Body of pancreas (tissue), 4 donors: ENCODE data around the gene PIBF1. TPM values are rescaled to one million over a fixed set of nuclear protein-coding genes. Genes with fewer than 3 reads are reported as not detected.

Experiments
- ATAC-seq: fragments of 150-250 bp; one replicate; pipeline ENCODE4 v1.9.1; 2016
- DNase-seq, 4 donors: peaks; one replicate each; pipeline ENCODE4 v3.0.0-alpha.2; 2019
- H3K27ac ChIP-seq, 4 donors: fragments of 200-600 bp; sonication (generic); 1 replicate in 3 of 4; 2 replicates in 1 of 4; pipeline versions ENCODE4 v1.5.1 to v1.6.1; 2016 to 2019; ENCODE audit warnings: mild to moderate bottlenecking in 1 of 4, mixed read lengths in 1 of 4, moderate library complexity in 1 of 4
- H3K27me3 ChIP-seq, 2 donors: fragments of 200-600 bp; sonication (generic); one replicate each; pipeline ENCODE4 v1.6.0; 2016; ENCODE audit warnings: mild to moderate bottlenecking in 1 of 2
- H3K36me3 ChIP-seq, 2 donors: fragments of 200-600 bp; sonication (generic); replicated peaks in 1 of 2; 2 replicates each; pipeline ENCODE4 v1.5.1; 2016; ENCODE audit warnings: low read depth in 2 of 2; ENCODE audit not compliant: insufficient read depth in 1 of 2
- H3K4me1 ChIP-seq: fragments of 200-600 bp; sonication (generic); one replicate; pipeline ENCODE4 v1.6.0; 2016
- H3K4me3 ChIP-seq, 2 donors: fragments of 200-600 bp; sonication (generic); 1 replicate in 1 of 2; 2 replicates in 1 of 2; pipeline ENCODE4 v1.5.1; 2016 to 2019
- H3K9me3 ChIP-seq, 3 donors: fragments of 200-600 bp; sonication (generic); 1 replicate in 2 of 3; 2 replicates in 1 of 3; pipeline ENCODE4 v1.5.1; 2016
- CTCF ChIP-seq, 7 experiments: fragments of 450-650 bp in 4 of 7; fragments of 200-600 bp in 3 of 7; sonication (generic) in 3 of 7; IDR thresholded peaks; one replicate each; pipeline ENCODE4 v1.5.1; 2016 to 2019; ENCODE audit warnings: antibody characterized with exemption in 7 of 7
- POLR2A ChIP-seq, 3 donors: fragments of 450-650 bp; IDR thresholded peaks; one replicate each; pipeline ENCODE4 v1.6.1; 2016; ENCODE audit warnings: antibody characterized with exemption in 3 of 3, mild to moderate bottlenecking in 2 of 3
- WGBS, 2 donors: methylation state at CpG; one replicate each; pipeline ENCODE4 v1.1.5; 2017; 5-methylcytosine and 5-hydroxymethylcytosine counted together
- intact Hi-C: fragments of 100-400 bp; cut with DNase I; formaldehyde crosslinking; loops from one replicate; pipeline ENCODE4 v1.15.1; 2023
- total RNA-seq, 2 donors: library from RNA; depleted of rRNA; stranded (reverse); fragments of >200 nt; gene quantifications; one replicate each; pipeline ENCODE4 v1.1.0, GENCODE V29; 2016

PIBF1 gene
- total RNA-seq, 2 donors from 2014 or later: 7.6 to 25.9 TPM

- Histone ChIP-seq H3K36me3 (no peaks in the 10 kb centered on the region), H3K4me3 (no peak overlapping the region), H3K27me3 (no peaks in the 10 kb centered on the region), H3K9me3 (no peaks in the 10 kb centered on the region), H3K4me1 (peaks cover 31% of the 10 kb centered on the region), H3K27ac (no peak overlapping the region)
- no peak for ATAC-seq
- TF ChIP-seq CTCF (IDR thresholded peaks at IDR 0.05) (no peak), POLR2A (IDR thresholded peaks at IDR 0.05) (no peak)
- DNase-seq: no peak
- 53 to 84% methylated on average over 1 of the region's 1 CpG for WGBS, 2 donors
- intact Hi-C loops: no loop called here
Measured at GRCh38 chr13:72963762-72964161, 181.8 kb downstream of the PIBF1 start.

GRCh38 chr13:72970301-72970880 is 188.5 kb downstream of the PIBF1 start:
- Histone ChIP-seq H3K36me3 (no peaks in the 10 kb centered on the region), H3K27ac (peak overlapping the region in 1 of 4 donors; percentile 62), H3K27me3 (no peaks in the 10 kb centered on the region), H3K9me3 (no peaks in the 10 kb centered on the region), H3K4me1 (peaks cover 13% of the 10 kb centered on the region), H3K4me3 (no peak overlapping the region)
- 43 to 44% methylated on average over 2 of the region's 2 CpGs for WGBS, 2 donors
- ATAC-seq (peak; percentile 62), DNase-seq (no peak)
- intact Hi-C loops: no loop called here
- TF ChIP-seq CTCF (IDR thresholded peaks at IDR 0.05): no peak
- TF ChIP-seq POLR2A (IDR thresholded peaks at IDR 0.05): no peak

GRCh38 chr13:72970956-72971355 is 189.0 kb downstream of the PIBF1 start:
- H3K4me1 ChIP-seq: peaks cover 13% of the 10 kb centered on the region
- intact Hi-C loops: no loop called here
- no peak overlapping the region for H3K4me3 ChIP-seq
- DNase-seq (no peak), ATAC-seq (no peak)
- 84 to 92% methylated on average over 5 of the region's 5 CpGs for WGBS, 2 donors
- no peaks in the 10 kb centered on the region for H3K36me3 ChIP-seq
- no peaks in the 10 kb centered on the region for H3K27me3 ChIP-seq
- H3K9me3 ChIP-seq: no peaks in the 10 kb centered on the region
- H3K27ac ChIP-seq: peak overlapping the region in 1 of 4 donors; percentile 62
- no peak for TF ChIP-seq CTCF (IDR thresholded peaks at IDR 0.05)
- TF ChIP-seq POLR2A (IDR thresholded peaks at IDR 0.05): no peak

GRCh38 chr13:72973234-72973633 is 191.3 kb downstream of the PIBF1 start:
- ATAC-seq (no peak), DNase-seq (no peak)
- H3K4me1 ChIP-seq: peaks cover 13% of the 10 kb centered on the region
- no peak overlapping the region for H3K4me3 ChIP-seq
- 89 to 94% methylated on average over 1 of the region's 1 CpG for WGBS, 2 donors
- no peak overlapping the region for H3K27ac ChIP-seq
- H3K36me3 ChIP-seq: no peaks in the 10 kb centered on the region
- H3K27me3 ChIP-seq: no peaks in the 10 kb centered on the region
- no peaks in the 10 kb centered on the region for H3K9me3 ChIP-seq
- TF ChIP-seq CTCF (IDR thresholded peaks at IDR 0.05): no peak
- intact Hi-C loops: no loop called here

- no peaks in the 10 kb centered on the region for H3K27me3 ChIP-seq
- no peaks in the 10 kb centered on the region for H3K36me3 ChIP-seq
- H3K4me3 ChIP-seq: no peak overlapping the region
- H3K27ac ChIP-seq: peak overlapping the region in 2 of 4 donors; percentile 2 to 18
- H3K4me1 ChIP-seq: peaks cover 9% of the 10 kb centered on the region
- ATAC-seq (peak; percentile 62), DNase-seq (peak; percentile 25 to 53 (median 34))
- 64% methylated on average over 5 of the region's 5 CpGs for WGBS, 2 donors
- no peak for TF ChIP-seq POLR2A (IDR thresholded peaks at IDR 0.05)
- TF ChIP-seq CTCF (IDR thresholded peaks at IDR 0.05): no peak
- no peaks in the 10 kb centered on the region for H3K9me3 ChIP-seq
- intact Hi-C loops: no loop called here
Measured at GRCh38 chr13:72983085-72983768, 201.3 kb downstream of the PIBF1 start.
